SK-N-SH (cell line): Measurements from ENCODE around the gene CFAP43. TPM values are rescaled to one million over a fixed set of nuclear protein-coding genes. Genes with fewer than 3 reads are reported as not detected.

ENCODE experiments used
- CTCF ChIA-PET: fragments of 300-600, 350-600 bp; formaldehyde crosslinking; extraction: SDS; loops from one replicate; lab custom pipeline; 2021; lab: Yijun Ruan, JAX
- POLR2A ChIA-PET: fragments of 350-600 bp; sonication (Branson Sonifier 250); formaldehyde crosslinking; extraction: SDS; loops from one replicate; lab custom pipeline; 2020; ENCODE audit warnings: antibody characterized with exemption, inconsistent platforms; lab: Yijun Ruan, JAX
- DNase-seq: peaks from one replicate; pipeline ENCODE4 v3.0.0; 2012
- H2AFZ ChIP-seq: fragments of 200-600 bp; sonication (generic); 2 replicates; pipeline ENCODE4 v1.8.1; 2016; ENCODE audit warnings: antibody characterized with exemption, mild to moderate bottlenecking, low read depth
- H3F3A ChIP-seq: fragments of 200-600 bp; sonication (generic); replicated peaks from 2 replicates; pipeline ENCODE3; 2016; ENCODE audit warnings: antibody characterized with exemption, mild to moderate bottlenecking; ENCODE audit not compliant: insufficient read depth
- H3K27ac ChIP-seq, 2 experiments: fragments of 200-500 bp in 1 of 2; fragments of 200-600 bp in 1 of 2; sonication (Bioruptor generic) in 1 of 2; sonication (generic), shearing (Covaris generic) in 1 of 2; 2 replicates each; pipeline versions ENCODE4 v1.5.1 to v1.6.1; 2014 to 2016; ENCODE audit warnings: low read depth in 2 of 2, inconsistent platforms in 1 of 2, low read length in 1 of 2, mild to moderate bottlenecking in 1 of 2, mixed read lengths in 1 of 2
- H3K27me3 ChIP-seq: fragments of 200-600 bp; sonication (generic), shearing (Covaris generic); 2 replicates; pipeline ENCODE4 v1.6.1; 2016; ENCODE audit warnings: mixed run types; ENCODE audit not compliant: insufficient read depth
- H3K36me3 ChIP-seq, 2 experiments: fragments of 200-500 bp in 1 of 2; fragments of 200-600 bp in 1 of 2; sonication (Bioruptor generic) in 1 of 2; sonication (generic) in 1 of 2; replicated peaks in 1 of 2; 2 replicates each; pipeline versions ENCODE3 to v1.5.1; 2014 to 2016; ENCODE audit warnings: low read length in 1 of 2, mild to moderate bottlenecking in 1 of 2; ENCODE audit not compliant: insufficient read depth in 2 of 2, control insufficient read depth in 1 of 2
- H3K4me1 ChIP-seq, 2 experiments: fragments of 200-500 bp in 1 of 2; fragments of 200-600 bp in 1 of 2; sonication (Bioruptor generic) in 1 of 2; sonication (generic), shearing (Covaris generic) in 1 of 2; 2 replicates each; pipeline versions ENCODE4 v1.5.1 to v1.6.1; 2014 to 2016; ENCODE audit warnings: low read depth in 1 of 2, low read length in 1 of 2, mixed run types in 1 of 2; ENCODE audit not compliant: insufficient read depth in 2 of 2, control insufficient read depth in 1 of 2
- H3K4me2 ChIP-seq: fragments of 200-600 bp; sonication (generic), shearing (Covaris generic); 2 replicates; pipeline ENCODE4 v1.6.1; 2017; ENCODE audit warnings: mixed run types
- H3K4me3 ChIP-seq, 2 experiments: fragments of 200-500 bp in 1 of 2; fragments of 200-600 bp in 1 of 2; sonication (Bioruptor generic) in 1 of 2; sonication (generic), shearing (Covaris generic) in 1 of 2; 2 replicates each; pipeline versions ENCODE4 v1.5.1 to v1.8.1; 2014 to 2016; ENCODE audit warnings: low read depth in 2 of 2, inconsistent platforms in 1 of 2, low read length in 1 of 2, mild to moderate bottlenecking in 1 of 2, mixed read lengths in 1 of 2, moderate library complexity in 1 of 2
- H3K79me2 ChIP-seq: fragments of 200-600 bp; sonication (generic); 2 replicates; pipeline ENCODE4 v1.8.1; 2017; ENCODE audit warnings: mild to moderate bottlenecking; ENCODE audit not compliant: insufficient read depth
- H3K9ac ChIP-seq: fragments of 200-600 bp; sonication (generic); 2 replicates; pipeline ENCODE4 v1.6.1; 2017; ENCODE audit warnings: mixed run types
- H3K9me2 ChIP-seq: fragments of 200-600 bp; sonication (generic); 2 replicates; pipeline ENCODE4 v1.6.1; 2017; ENCODE audit warnings: mixed run types
- H3K9me3 ChIP-seq: fragments of 200-600 bp; sonication (generic); 2 replicates; pipeline ENCODE4 v1.6.1; 2017; ENCODE audit warnings: mixed run types, mild to moderate bottlenecking, moderate library complexity
- H4K20me1 ChIP-seq: fragments of 200-600 bp; sonication (generic); 2 replicates; pipeline ENCODE4 v1.6.1; 2017; ENCODE audit warnings: mild to moderate bottlenecking, mixed run types; ENCODE audit not compliant: insufficient read depth
- CHD2 ChIP-seq: fragments of 150-350 bp; IDR thresholded peaks from 2 replicates; pipeline ENCODE4 v1.6.1; 2018; ENCODE audit warnings: low read length; ENCODE audit not compliant: partially characterized antibody
- ELF1 ChIP-seq: IDR thresholded peaks from 2 replicates; pipeline ENCODE4 v1.4.0; 2012
- EP300 ChIP-seq, 2 experiments: IDR thresholded peaks; 2 replicates each; pipeline versions ENCODE4 v1.4.0 to v1.6.1; 2012; ENCODE audit warnings: borderline replicate concordance in 1 of 2, low read depth in 1 of 2, low read length in 1 of 2
- FOSL2 ChIP-seq: IDR thresholded peaks from 2 replicates; pipeline ENCODE4 v1.4.0; 2012; ENCODE audit warnings: low read depth, mild to moderate bottlenecking, moderate library complexity, borderline replicate concordance
- FOXJ3 ChIP-seq: sonication (generic); formaldehyde crosslinking; IDR thresholded peaks from 2 replicates; pipeline ENCODE4 v1.5.1; 2020; ENCODE audit warnings: mild to moderate bottlenecking, missing genetic modification reagents
- FOXM1 ChIP-seq: IDR thresholded peaks from 2 replicates; pipeline ENCODE4 v1.4.0; 2012; ENCODE audit warnings: low read depth, mild to moderate bottlenecking
- GABPA ChIP-seq: IDR thresholded peaks from 2 replicates; pipeline ENCODE4 v1.4.0; 2012; ENCODE audit warnings: low read depth, mild to moderate bottlenecking
- GATA2 ChIP-seq: sonication (generic); formaldehyde crosslinking; IDR thresholded peaks from 2 replicates; pipeline ENCODE4 v1.5.0; 2020; ENCODE audit warnings: mild to moderate bottlenecking, missing genetic modification reagents
- JUND ChIP-seq: IDR thresholded peaks from 2 replicates; pipeline ENCODE4 v1.4.0; 2012
- MXI1 ChIP-seq: IDR thresholded peaks from 2 replicates; pipeline ENCODE4 v1.6.1; 2012; ENCODE audit warnings: mild to moderate bottlenecking, low read depth, low read length, improper control_type of control experiment
- NFIC ChIP-seq: IDR thresholded peaks from 2 replicates; pipeline ENCODE4 v1.4.0; 2012; ENCODE audit warnings: borderline replicate concordance
- POLR2AphosphoS5 ChIP-seq: IDR thresholded peaks from 2 replicates; pipeline ENCODE4 v1.6.1; 2012; ENCODE audit warnings: low read depth, low read length
- RAD21 ChIP-seq: IDR thresholded peaks from 2 replicates; pipeline ENCODE4 v1.6.1; 2012; ENCODE audit warnings: mild to moderate bottlenecking, low read length
- RCOR1 ChIP-seq: fragments of 150-350 bp; IDR thresholded peaks from 2 replicates; pipeline ENCODE4 v1.6.1; 2017; ENCODE audit warnings: antibody characterized with exemption, low read length
- SMC3 ChIP-seq: IDR thresholded peaks from 2 replicates; pipeline ENCODE4 v1.6.1; 2012; ENCODE audit warnings: low read depth, low read length, improper control_type of control experiment
- YY1 ChIP-seq: IDR thresholded peaks from 2 replicates; pipeline ENCODE4 v1.4.0; 2012; ENCODE audit warnings: low read depth, mild to moderate bottlenecking
- WGBS: methylation state at CpG from one replicate; pipeline ENCODE4 v1.1.6; 2017; ENCODE audit warnings: low lambda C conversion rate; 5-methylcytosine and 5-hydroxymethylcytosine counted together
- polyA plus RNA-seq, 3 experiments: library from polyadenylated mRNA; depleted of rRNA; stranded (reverse); fragments of >200 nt; gene quantifications; 2 replicates each; pipeline ENCODE4 v1.2.3, GENCODE V29; 2012
- TF ChIP-seq, protein P1 (sequence below): fragments of 150-350 bp; IDR thresholded peaks from 2 replicates; pipeline ENCODE4 v1.6.1; 2017; ENCODE audit warnings: antibody characterized with exemption, low read length, low read depth, borderline replicate concordance
- TF ChIP-seq, protein P2 (sequence below): IDR thresholded peaks from 2 replicates; pipeline ENCODE4; 2012
- TF ChIP-seq, protein P3 (sequence below): IDR thresholded peaks from 2 replicates; pipeline ENCODE4 v1.6.1; 2012; ENCODE audit warnings: mild to moderate bottlenecking, low read depth, low read length, moderate library complexity
- TF ChIP-seq, protein P4 (sequence below): fragments of 200-600 bp; sonication (generic); IDR thresholded peaks from 2 replicates; pipeline ENCODE4 v1.6.1; 2017; ENCODE audit warnings: antibody characterized with exemption, mild to moderate bottlenecking, moderate library complexity

Gene CFAP43
- polyA plus RNA-seq, 1 of the 3 experiments (the other 2 are of a cell fraction): 0.35 TPM

DNA sequence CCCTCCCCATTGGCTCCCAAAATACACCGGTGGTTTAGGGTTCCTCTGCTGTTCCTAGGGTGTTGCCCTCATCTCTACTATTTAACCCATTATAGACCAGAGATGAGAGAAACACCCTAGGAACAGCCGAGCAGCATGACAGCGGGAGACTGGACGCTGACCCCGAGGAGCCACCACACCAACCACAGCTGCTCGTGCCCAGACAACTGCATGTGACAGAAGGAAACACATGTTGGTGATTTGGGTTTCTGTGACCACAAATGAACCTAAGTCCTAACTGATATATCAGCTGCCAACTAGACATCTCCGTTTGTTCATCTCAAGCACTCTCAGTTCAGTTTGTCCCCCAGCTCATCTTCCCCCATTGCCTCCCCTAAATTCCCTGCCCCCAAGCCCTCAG lies 13.4 kb downstream of the CFAP43 start:
- no peaks in the 10 kb centered on the region for H4K20me1 ChIP-seq
- POLR2A ChIA-PET: no interaction called here
- H3K9me2 ChIP-seq: no peaks in the 10 kb centered on the region
- H3K9ac ChIP-seq: no peak overlapping the region
- H3K4me3 ChIP-seq: no peak overlapping the region
- H3K9me3 ChIP-seq: no peaks in the 10 kb centered on the region
- H3K27me3 ChIP-seq: no peaks in the 10 kb centered on the region
- DNase-seq: no peak
- no peaks in the 10 kb centered on the region; a peak in 1 of 4 replicates for H3K4me1 ChIP-seq
- H3K79me2 ChIP-seq: no peaks in the 10 kb centered on the region
- H3K36me3 ChIP-seq: no peaks in the 10 kb centered on the region
- 56% methylated on average over 7 of the region's 7 CpGs for WGBS
- H2AFZ ChIP-seq: no peak overlapping the region
- no peak for TF ChIP-seq RAD21
- no peak for TF ChIP-seq FOXJ3
- no peak for TF ChIP-seq POLR2AphosphoS5
- no peak for TF ChIP-seq NFIC
- TF ChIP-seq, protein P1, sequence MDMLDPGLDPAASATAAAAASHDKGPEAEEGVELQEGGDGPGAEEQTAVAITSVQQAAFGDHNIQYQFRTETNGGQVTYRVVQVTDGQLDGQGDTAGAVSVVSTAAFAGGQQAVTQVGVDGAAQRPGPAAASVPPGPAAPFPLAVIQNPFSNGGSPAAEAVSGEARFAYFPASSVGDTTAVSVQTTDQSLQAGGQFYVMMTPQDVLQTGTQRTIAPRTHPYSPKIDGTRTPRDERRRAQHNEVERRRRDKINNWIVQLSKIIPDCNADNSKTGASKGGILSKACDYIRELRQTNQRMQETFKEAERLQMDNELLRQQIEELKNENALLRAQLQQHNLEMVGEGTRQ: no peak
- TF ChIP-seq YY1: no peak
- no peak for TF ChIP-seq FOXM1
- no peak for TF ChIP-seq ELF1
- TF ChIP-seq, protein P2, sequence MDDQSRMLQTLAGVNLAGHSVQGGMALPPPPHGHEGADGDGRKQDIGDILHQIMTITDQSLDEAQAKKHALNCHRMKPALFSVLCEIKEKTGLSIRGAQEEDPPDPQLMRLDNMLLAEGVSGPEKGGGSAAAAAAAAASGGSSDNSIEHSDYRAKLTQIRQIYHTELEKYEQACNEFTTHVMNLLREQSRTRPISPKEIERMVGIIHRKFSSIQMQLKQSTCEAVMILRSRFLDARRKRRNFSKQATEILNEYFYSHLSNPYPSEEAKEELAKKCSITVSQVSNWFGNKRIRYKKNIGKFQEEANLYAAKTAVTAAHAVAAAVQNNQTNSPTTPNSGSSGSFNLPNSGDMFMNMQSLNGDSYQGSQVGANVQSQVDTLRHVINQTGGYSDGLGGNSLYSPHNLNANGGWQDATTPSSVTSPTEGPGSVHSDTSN: no peak
- no peak for TF ChIP-seq JUND
- TF ChIP-seq, protein P3, sequence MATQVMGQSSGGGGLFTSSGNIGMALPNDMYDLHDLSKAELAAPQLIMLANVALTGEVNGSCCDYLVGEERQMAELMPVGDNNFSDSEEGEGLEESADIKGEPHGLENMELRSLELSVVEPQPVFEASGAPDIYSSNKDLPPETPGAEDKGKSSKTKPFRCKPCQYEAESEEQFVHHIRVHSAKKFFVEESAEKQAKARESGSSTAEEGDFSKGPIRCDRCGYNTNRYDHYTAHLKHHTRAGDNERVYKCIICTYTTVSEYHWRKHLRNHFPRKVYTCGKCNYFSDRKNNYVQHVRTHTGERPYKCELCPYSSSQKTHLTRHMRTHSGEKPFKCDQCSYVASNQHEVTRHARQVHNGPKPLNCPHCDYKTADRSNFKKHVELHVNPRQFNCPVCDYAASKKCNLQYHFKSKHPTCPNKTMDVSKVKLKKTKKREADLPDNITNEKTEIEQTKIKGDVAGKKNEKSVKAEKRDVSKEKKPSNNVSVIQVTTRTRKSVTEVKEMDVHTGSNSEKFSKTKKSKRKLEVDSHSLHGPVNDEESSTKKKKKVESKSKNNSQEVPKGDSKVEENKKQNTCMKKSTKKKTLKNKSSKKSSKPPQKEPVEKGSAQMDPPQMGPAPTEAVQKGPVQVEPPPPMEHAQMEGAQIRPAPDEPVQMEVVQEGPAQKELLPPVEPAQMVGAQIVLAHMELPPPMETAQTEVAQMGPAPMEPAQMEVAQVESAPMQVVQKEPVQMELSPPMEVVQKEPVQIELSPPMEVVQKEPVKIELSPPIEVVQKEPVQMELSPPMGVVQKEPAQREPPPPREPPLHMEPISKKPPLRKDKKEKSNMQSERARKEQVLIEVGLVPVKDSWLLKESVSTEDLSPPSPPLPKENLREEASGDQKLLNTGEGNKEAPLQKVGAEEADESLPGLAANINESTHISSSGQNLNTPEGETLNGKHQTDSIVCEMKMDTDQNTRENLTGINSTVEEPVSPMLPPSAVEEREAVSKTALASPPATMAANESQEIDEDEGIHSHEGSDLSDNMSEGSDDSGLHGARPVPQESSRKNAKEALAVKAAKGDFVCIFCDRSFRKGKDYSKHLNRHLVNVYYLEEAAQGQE: no peak
- TF ChIP-seq CHD2: no peak
- no peaks in the 10 kb centered on the region for H3F3A ChIP-seq
- no peak overlapping the region for H3K27ac ChIP-seq
- no peak overlapping the region for H3K4me2 ChIP-seq
- CTCF ChIA-PET: interaction anchor here (1.0 to 1.4 kb wide), 2 partner anchors 8 to 97 kb away, joined by 3 to 5 read pairs; partner anchors contain the start of gene SFR1

DNA sequence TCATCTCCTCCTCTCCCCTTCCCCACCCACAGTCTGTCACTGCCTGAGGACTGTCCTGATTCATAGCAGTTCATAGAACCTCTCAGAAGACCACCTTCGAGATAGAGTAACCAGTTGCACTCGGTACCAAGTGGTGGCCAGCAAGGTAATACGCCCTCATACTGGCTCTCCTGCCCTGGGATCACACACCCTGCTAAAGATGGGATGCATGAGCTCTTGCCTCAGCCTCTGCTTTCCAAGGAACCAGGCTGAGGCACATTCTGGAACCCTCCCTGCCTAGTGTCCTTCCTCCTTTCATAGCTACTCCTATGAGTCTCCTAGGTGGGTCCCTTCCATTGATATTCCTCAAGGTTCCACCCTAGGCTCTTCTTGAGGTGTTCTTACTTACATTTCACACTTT lies 15.5 kb downstream of the CFAP43 start:
- Histone ChIP-seq H3K27me3 (no peaks in the 10 kb centered on the region), H3K4me2 (no peak overlapping the region), H2AFZ (no peak overlapping the region), H3K79me2 (no peaks in the 10 kb centered on the region), H3K4me3 (no peak overlapping the region), H3K9ac (no peak overlapping the region), H4K20me1 (no peaks in the 10 kb centered on the region), H3K4me1 (no peaks in the 10 kb centered on the region), H3K27ac (no peak overlapping the region), H3K9me2 (no peaks in the 10 kb centered on the region), H3F3A (no peaks in the 10 kb centered on the region), H3K9me3 (no peaks in the 10 kb centered on the region), H3K36me3 (no peaks in the 10 kb centered on the region)
- CTCF ChIA-PET: interaction anchor here (1.6 to 1.9 kb wide), 2 partner anchors 95 to 329 kb away, joined by 4 to 5 read pairs; partner anchors contain the start of gene SFR1
- 29% methylated on average over 3 of the region's 3 CpGs for WGBS
- no peak for TF ChIP-seq JUND
- TF ChIP-seq YY1: no peak
- no peak for TF ChIP-seq MXI1
- no peak for TF ChIP-seq EP300 (IDR thresholded peaks at IDR 0.05; ENCODE audit: borderline replicate concordance in 1 of 2, low read depth in 1 of 2, low read length in 1 of 2)
- TF ChIP-seq RCOR1: no peak
- no peak for TF ChIP-seq GABPA
- no peak for TF ChIP-seq FOSL2
- no peak for TF ChIP-seq CHD2
- TF ChIP-seq GATA2 (CRISPR knock-in tag): no peak
- no peak for TF ChIP-seq POLR2AphosphoS5
- TF ChIP-seq, protein P4, sequence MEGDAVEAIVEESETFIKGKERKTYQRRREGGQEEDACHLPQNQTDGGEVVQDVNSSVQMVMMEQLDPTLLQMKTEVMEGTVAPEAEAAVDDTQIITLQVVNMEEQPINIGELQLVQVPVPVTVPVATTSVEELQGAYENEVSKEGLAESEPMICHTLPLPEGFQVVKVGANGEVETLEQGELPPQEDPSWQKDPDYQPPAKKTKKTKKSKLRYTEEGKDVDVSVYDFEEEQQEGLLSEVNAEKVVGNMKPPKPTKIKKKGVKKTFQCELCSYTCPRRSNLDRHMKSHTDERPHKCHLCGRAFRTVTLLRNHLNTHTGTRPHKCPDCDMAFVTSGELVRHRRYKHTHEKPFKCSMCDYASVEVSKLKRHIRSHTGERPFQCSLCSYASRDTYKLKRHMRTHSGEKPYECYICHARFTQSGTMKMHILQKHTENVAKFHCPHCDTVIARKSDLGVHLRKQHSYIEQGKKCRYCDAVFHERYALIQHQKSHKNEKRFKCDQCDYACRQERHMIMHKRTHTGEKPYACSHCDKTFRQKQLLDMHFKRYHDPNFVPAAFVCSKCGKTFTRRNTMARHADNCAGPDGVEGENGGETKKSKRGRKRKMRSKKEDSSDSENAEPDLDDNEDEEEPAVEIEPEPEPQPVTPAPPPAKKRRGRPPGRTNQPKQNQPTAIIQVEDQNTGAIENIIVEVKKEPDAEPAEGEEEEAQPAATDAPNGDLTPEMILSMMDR: no peak
- no peak for TF ChIP-seq SMC3
- POLR2A ChIA-PET: no interaction called here
- DNase-seq: no peak
